Activated CD4-positive, alpha-beta T cell treated with anti-CD3 and anti-CD28 coated beads, Interleukin-2, amount 50 U/mL, for 1 hour (primary cell): ENCODE measurements around the gene CCDC183.
"Not testable (repeated sequence)": the region's sequence is repeated elsewhere in the genome, so short reads cannot be mapped to it uniquely, and the experiment has no call there.

ENCODE experiments used
- DNase-seq: peaks from one replicate; pipeline ENCODE4 v3.0.0-alpha.2; 2020

Gene CCDC183

GRCh38 chr9:136803009-136803550, 6.9 kb downstream of the CCDC183 start:
- DNase-seq = not testable (repeated sequence)

- DNase-seq = no peak
Measured at GRCh38 chr9:136803551-136804508, 7.7 kb downstream of the CCDC183 start.

GRCh38 chr9:136804509-136805206, 8.5 kb downstream of the CCDC183 start:
- DNase-seq = no peak

GRCh38 chr9:136805207-136805740, 9.1 kb downstream of the CCDC183 start:
- DNase-seq = no peak

GRCh38 chr9:136806067-136806466, 9.9 kb downstream of the CCDC183 start:
- DNase-seq = no peak

- no peak for DNase-seq
Measured at GRCh38 chr9:136806631-136807201, 10.6 kb downstream of the CCDC183 start.

GRCh38 chr9:136807281-136808074, 11.3 kb downstream of the CCDC183 start, which contains the start of gene RABL6:
RABL6 (plus strand) TSS chr9:136807948; CDS start chr9:136808197, 249 bp downstream.
- peak; percentile 76 for DNase-seq

GRCh38 chr9:136808075-136808805, 12.1 kb downstream of the CCDC183 start:
- DNase-seq = peak; percentile 49

- DNase-seq = no peak
Measured at GRCh38 chr9:136808806-136809158, 12.6 kb downstream of the CCDC183 start.

- no peak for DNase-seq
Measured at GRCh38 chr9:136814725-136815421, 18.7 kb downstream of the CCDC183 start.

GRCh38 chr9:136815422-136815782, 19.3 kb downstream of the CCDC183 start:
- no peak for DNase-seq

GRCh38 chr9:136820971-136821825, 25.1 kb downstream of the CCDC183 start:
- DNase-seq = no peak

GRCh38 chr9:136821826-136822544, 25.8 kb downstream of the CCDC183 start:
- DNase-seq = no peak

- DNase-seq = no peak
Measured at GRCh38 chr9:136823136-136824046, 27.3 kb downstream of the CCDC183 start.

- no peak for DNase-seq
Measured at GRCh38 chr9:136824496-136825225, 28.5 kb downstream of the CCDC183 start.

GRCh38 chr9:136825295-136826187, 29.4 kb downstream of the CCDC183 start:
- DNase-seq = no peak
